Esophagus muscularis mucosa (tissue), 4 donors: ENCODE measurements around the gene CELSR1. TPM values are rescaled to one million over a fixed set of nuclear protein-coding genes. Genes with fewer than 3 reads are reported as not detected.

Experiments
- DNase-seq: peaks from one replicate; pipeline ENCODE4 v3.0.0-alpha.2; 2017; ENCODE audit errors: extremely low spot score
- H3K27ac ChIP-seq, 4 donors: fragments of 200-600 bp; sonication (generic); replicated peaks in 1 of 4; 1 replicate in 3 of 4; 2 replicates in 1 of 4; pipeline ENCODE4 v1.5.1; 2016 to 2019; ENCODE audit warnings: mild to moderate bottlenecking in 1 of 4
- H3K27me3 ChIP-seq, 4 donors: fragments of 200-600 bp; sonication (generic); one replicate each; pipeline versions ENCODE4 v1.5.1 to v1.6.0; 2016 to 2019
- H3K36me3 ChIP-seq, 4 donors: fragments of 200-600 bp; sonication (generic); one replicate each; pipeline ENCODE4 v1.5.1; 2016 to 2019
- H3K4me1 ChIP-seq, 4 donors: fragments of 200-600 bp; sonication (generic); one replicate each; pipeline ENCODE4 v1.5.1; 2016 to 2019
- H3K4me3 ChIP-seq, 4 donors: fragments of 200-600 bp; sonication (generic); 1 replicate in 2 of 4; 2 replicates in 2 of 4; pipeline ENCODE4 v1.5.1; 2016 to 2019; ENCODE audit warnings: mild to moderate bottlenecking in 4 of 4, moderate library complexity in 1 of 4
- H3K9me3 ChIP-seq, 4 donors: fragments of 200-600 bp; sonication (generic); 1 replicate in 3 of 4; 2 replicates in 1 of 4; pipeline ENCODE4 v1.5.1; 2016 to 2019
- CTCF ChIP-seq, 3 experiments: fragments of 200-600 bp in 2 of 3; fragments of 450-650 bp in 1 of 3; sonication (generic) in 2 of 3; IDR thresholded peaks; one replicate each; pipeline ENCODE4 v1.5.1; 2017 to 2019; ENCODE audit warnings: antibody characterized with exemption in 3 of 3, mild to moderate bottlenecking in 2 of 3, moderate library complexity in 1 of 3
- EP300 ChIP-seq: sonication (generic); formaldehyde crosslinking; IDR thresholded peaks from one replicate; pipeline ENCODE4 v1.6.1; 2017; ENCODE audit warnings: antibody characterized with exemption
- POLR2A ChIP-seq: fragments of 450-650 bp; IDR thresholded peaks from one replicate; pipeline ENCODE4 v1.6.1; 2017; ENCODE audit warnings: antibody characterized with exemption, moderate library complexity, mild to moderate bottlenecking, low read depth
- POLR2AphosphoS5 ChIP-seq, 2 donors: sonication (generic); formaldehyde crosslinking; IDR thresholded peaks; one replicate each; pipeline ENCODE4 v1.6.1; 2017; ENCODE audit warnings: antibody characterized with exemption in 2 of 2
- WGBS: methylation state at CpG from one replicate; pipeline ENCODE4 v1.1.5; 2018; 5-methylcytosine and 5-hydroxymethylcytosine counted together
- intact Hi-C: fragments of 100-400 bp; cut with DNase I; formaldehyde crosslinking; loops from one replicate; pipeline ENCODE4 v1.15.1; 2023
- total RNA-seq, 4 donors: library from RNA; depleted of rRNA; stranded (reverse); fragments of >200 nt; gene quantifications; one replicate each; pipeline versions ENCODE4 v1.1.0 to v1.2.1, GENCODE V29; 2016

CELSR1 gene
- total RNA-seq, 4 donors from 2014 or later, result 2.5 to 2.7 (median 2.6) TPM

- Histone ChIP-seq H3K4me1 (no peaks in the 10 kb centered on the region), H3K27ac (no peak overlapping the region), H3K27me3 (peaks cover 0 to 5% (median 0%) of the 10 kb centered on the region in 4 donors), H3K9me3 (no peaks in the 10 kb centered on the region), H3K4me3 (no peak overlapping the region), H3K36me3 (no peaks in the 10 kb centered on the region)
- 85% methylated on average over 11 of the region's 11 CpGs for WGBS
- no peak for DNase-seq
- TF ChIP-seq CTCF (IDR thresholded peaks at IDR 0.05) (no peak), POLR2AphosphoS5 (IDR thresholded peaks at IDR 0.05) (no peak), EP300 (no peak), POLR2A (no peak)
- intact Hi-C loops, result no loop called here
Observed at GRCh38 chr22:46491946-46492345, 45.5 kb downstream of the CELSR1 start.

- Histone ChIP-seq H3K4me3 (no peak overlapping the region), H3K4me1 (no peaks in the 10 kb centered on the region), H3K27me3 (peaks cover 0 to 5% (median 0%) of the 10 kb centered on the region in 4 donors), H3K36me3 (no peaks in the 10 kb centered on the region), H3K27ac (no peak overlapping the region), H3K9me3 (no peaks in the 10 kb centered on the region)
- 89% methylated on average over 7 of the region's 11 CpGs for WGBS
- TF ChIP-seq EP300 (no peak), POLR2A (no peak), POLR2AphosphoS5 (IDR thresholded peaks at IDR 0.05) (no peak), CTCF (IDR thresholded peaks at IDR 0.05) (no peak)
- intact Hi-C loops, result no loop called here
- no peak for DNase-seq
Observed at GRCh38 chr22:46490538-46490937, 46.9 kb downstream of the CELSR1 start.

GRCh38 chr22:46486996-46487717, 50.3 kb downstream of the CELSR1 start:
- peaks cover 0 to 5% (median 0%) of the 10 kb centered on the region in 4 donors for H3K27me3 ChIP-seq
- peaks cover 0 to 9% (median 0%) of the 10 kb centered on the region in 4 donors for H3K9me3 ChIP-seq
- H3K4me3 ChIP-seq, result no peak overlapping the region
- WGBS, result 78% methylated on average over 9 of the region's 12 CpGs
- no peaks in the 10 kb centered on the region for H3K4me1 ChIP-seq
- no peak overlapping the region for H3K27ac ChIP-seq
- DNase-seq, result no peak
- intact Hi-C loops, result no loop called here
- TF ChIP-seq EP300 (no peak), POLR2A (no peak), POLR2AphosphoS5 (IDR thresholded peaks at IDR 0.05) (no peak), CTCF (IDR thresholded peaks at IDR 0.05) (no peak)
- H3K36me3 ChIP-seq, result no peaks in the 10 kb centered on the region

- intact Hi-C loops, result no loop called here
- WGBS, result 71% methylated on average over 15 of the region's 15 CpGs
Observed at GRCh38 chr22:46484861-46485595, 52.4 kb downstream of the CELSR1 start.

More at GRCh38 chr22:46484861-46485595, 52.4 kb downstream of the CELSR1 start:
- Histone ChIP-seq H3K4me3 (no peak overlapping the region), H3K27me3 (peaks cover 0 to 5% (median 0%) of the 10 kb centered on the region in 4 donors), H3K27ac (no peak overlapping the region), H3K36me3 (no peaks in the 10 kb centered on the region), H3K9me3 (peaks cover 0 to 9% (median 0%) of the 10 kb centered on the region in 4 donors), H3K4me1 (no peaks in the 10 kb centered on the region)
- DNase-seq, result no peak
- TF ChIP-seq POLR2AphosphoS5 (IDR thresholded peaks at IDR 0.05) (no peak), POLR2A (no peak), CTCF (IDR thresholded peaks at IDR 0.05) (no peak), EP300 (no peak)
